ENCODE data around the gene YIPF6. TPM values are rescaled to one million over a fixed set of nuclear protein-coding genes. Genes with fewer than 3 reads are reported as not detected.

Gene YIPF6
- total and polyA plus RNA-seq, 9 of the 15 experiments (the other 6 are each of a cell fraction or from before 2014, with no cell fraction given): 7.7 to 44.2 (median 22.4) TPM

DNA sequence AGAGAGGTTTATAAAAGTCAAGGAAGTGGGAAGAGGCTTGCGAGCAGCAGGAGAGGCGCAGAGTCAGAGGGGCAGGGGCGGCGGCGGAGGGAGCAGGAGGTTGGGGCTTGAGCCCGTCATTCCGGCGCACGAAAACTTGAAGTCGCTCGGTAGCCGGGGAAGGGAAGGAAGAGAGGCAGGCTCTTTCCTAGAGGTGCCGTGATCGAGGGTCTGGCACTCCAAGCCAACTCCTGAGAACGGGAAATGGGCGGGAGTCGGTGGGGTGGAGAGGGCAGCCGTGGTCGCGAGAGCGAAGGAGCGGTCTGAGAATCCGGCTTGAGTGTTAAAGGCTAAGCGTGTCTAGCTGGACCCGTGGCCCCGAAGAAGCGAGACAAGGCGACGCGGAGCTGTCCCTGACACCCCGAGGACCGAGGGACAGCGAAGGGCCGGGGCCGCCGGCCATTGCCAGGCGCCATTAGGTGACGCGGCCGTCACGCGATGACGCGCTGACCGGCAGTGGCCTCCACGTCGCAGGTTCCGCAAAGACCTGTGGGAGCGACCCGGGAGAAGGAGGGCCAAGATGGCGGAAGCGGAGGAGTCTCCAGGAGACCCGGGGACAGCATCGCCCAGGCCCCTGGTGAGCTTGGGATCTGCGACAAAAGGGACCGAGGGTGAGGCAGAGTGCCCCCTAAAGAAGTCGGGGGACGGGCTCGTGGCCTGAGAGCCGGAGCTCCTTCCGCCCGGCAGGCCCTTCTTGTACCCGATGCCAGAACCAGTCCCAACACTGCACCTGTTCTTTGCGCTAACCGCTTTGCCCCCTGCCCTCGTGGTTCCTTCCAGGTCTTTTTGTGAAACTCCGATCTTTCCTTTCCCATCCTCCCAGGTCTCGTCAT, at the start of gene YIPF6 (continued):
- TF ChIP-seq MYC (IDR thresholded peaks at IDR 0.05; ENCODE audit: low read depth, low read length) (peak; percentile 37), MYC (CRISPR knock-in tag; IDR thresholded peaks at IDR 0.05; ENCODE audit: borderline replicate concordance, low read depth) (no peak), PHB (CRISPR knock-in tag; IDR thresholded peaks at IDR 0.05) (no peak), ZNF354B (CRISPR knock-in tag; IDR thresholded peaks at IDR 0.05) (no peak), POLR2A (conservative IDR thresholded peaks at IDR 0.05) (peak; percentile 97), PHF20 (IDR thresholded peaks at IDR 0.05; ENCODE audit: partially characterized antibody) (peak; percentile 92), PTTG1 (tag; IDR thresholded peaks at IDR 0.05; ENCODE audit: low read depth) (no peak), ZKSCAN1 (IDR thresholded peaks at IDR 0.05; ENCODE audit: low read depth, low read length) (0 out of 2 replicates have a peak, but pooled peaks have one; percentile 4), ELF2 (CRISPR knock-in tag; IDR thresholded peaks at IDR 0.05) (no peak; the same call in 1 of the 2 replicates), RBM17 (IDR thresholded peaks at IDR 0.05; ENCODE audit: borderline replicate concordance, low read depth, low read length) (no peak), ZFP30 (CRISPR knock-in tag; IDR thresholded peaks at IDR 0.05; ENCODE audit: borderline replicate concordance) (no peak), HNRNPUL1 (IDR thresholded peaks at IDR 0.05; ENCODE audit: low read length) (no peak), ZNF3 (CRISPR knock-in tag; IDR thresholded peaks at IDR 0.05) (no peak), ZC3H4 (CRISPR knock-in tag; IDR thresholded peaks at IDR 0.05; ENCODE audit: borderline replicate concordance) (no peak), BRF1 (IDR thresholded peaks at IDR 0.05; ENCODE audit: borderline replicate concordance, extremely low read depth, insufficient read length) (no peak)
- TF ChIP-seq, protein P1, sequence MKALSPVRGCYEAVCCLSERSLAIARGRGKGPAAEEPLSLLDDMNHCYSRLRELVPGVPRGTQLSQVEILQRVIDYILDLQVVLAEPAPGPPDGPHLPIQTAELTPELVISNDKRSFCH (CRISPR knock-in tag; IDR thresholded peaks at IDR 0.05): no peak
- TF ChIP-seq, protein P1 (tag; IDR thresholded peaks at IDR 0.05): peak; percentile 46; the same call in 1 of the 2 replicates
- TF ChIP-seq, protein P2, sequence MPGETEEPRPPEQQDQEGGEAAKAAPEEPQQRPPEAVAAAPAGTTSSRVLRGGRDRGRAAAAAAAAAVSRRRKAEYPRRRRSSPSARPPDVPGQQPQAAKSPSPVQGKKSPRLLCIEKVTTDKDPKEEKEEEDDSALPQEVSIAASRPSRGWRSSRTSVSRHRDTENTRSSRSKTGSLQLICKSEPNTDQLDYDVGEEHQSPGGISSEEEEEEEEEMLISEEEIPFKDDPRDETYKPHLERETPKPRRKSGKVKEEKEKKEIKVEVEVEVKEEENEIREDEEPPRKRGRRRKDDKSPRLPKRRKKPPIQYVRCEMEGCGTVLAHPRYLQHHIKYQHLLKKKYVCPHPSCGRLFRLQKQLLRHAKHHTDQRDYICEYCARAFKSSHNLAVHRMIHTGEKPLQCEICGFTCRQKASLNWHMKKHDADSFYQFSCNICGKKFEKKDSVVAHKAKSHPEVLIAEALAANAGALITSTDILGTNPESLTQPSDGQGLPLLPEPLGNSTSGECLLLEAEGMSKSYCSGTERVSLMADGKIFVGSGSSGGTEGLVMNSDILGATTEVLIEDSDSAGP (CRISPR knock-in tag; IDR thresholded peaks at IDR 0.05): no peak
- TF ChIP-seq, protein P3, sequence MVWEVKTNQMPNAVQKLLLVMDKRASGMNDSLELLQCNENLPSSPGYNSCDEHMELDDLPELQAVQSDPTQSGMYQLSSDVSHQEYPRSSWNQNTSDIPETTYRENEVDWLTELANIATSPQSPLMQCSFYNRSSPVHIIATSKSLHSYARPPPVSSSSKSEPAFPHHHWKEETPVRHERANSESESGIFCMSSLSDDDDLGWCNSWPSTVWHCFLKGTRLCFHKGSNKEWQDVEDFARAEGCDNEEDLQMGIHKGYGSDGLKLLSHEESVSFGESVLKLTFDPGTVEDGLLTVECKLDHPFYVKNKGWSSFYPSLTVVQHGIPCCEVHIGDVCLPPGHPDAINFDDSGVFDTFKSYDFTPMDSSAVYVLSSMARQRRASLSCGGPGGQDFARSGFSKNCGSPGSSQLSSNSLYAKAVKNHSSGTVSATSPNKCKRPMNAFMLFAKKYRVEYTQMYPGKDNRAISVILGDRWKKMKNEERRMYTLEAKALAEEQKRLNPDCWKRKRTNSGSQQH (CRISPR knock-in tag; IDR thresholded peaks at IDR 0.05): no peak
- TF ChIP-seq, protein P4, sequence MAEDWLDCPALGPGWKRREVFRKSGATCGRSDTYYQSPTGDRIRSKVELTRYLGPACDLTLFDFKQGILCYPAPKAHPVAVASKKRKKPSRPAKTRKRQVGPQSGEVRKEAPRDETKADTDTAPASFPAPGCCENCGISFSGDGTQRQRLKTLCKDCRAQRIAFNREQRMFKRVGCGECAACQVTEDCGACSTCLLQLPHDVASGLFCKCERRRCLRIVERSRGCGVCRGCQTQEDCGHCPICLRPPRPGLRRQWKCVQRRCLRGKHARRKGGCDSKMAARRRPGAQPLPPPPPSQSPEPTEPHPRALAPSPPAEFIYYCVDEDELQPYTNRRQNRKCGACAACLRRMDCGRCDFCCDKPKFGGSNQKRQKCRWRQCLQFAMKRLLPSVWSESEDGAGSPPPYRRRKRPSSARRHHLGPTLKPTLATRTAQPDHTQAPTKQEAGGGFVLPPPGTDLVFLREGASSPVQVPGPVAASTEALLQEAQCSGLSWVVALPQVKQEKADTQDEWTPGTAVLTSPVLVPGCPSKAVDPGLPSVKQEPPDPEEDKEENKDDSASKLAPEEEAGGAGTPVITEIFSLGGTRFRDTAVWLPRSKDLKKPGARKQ (CRISPR knock-in tag; IDR thresholded peaks at IDR 0.05): no peak
- TF ChIP-seq, protein P5, sequence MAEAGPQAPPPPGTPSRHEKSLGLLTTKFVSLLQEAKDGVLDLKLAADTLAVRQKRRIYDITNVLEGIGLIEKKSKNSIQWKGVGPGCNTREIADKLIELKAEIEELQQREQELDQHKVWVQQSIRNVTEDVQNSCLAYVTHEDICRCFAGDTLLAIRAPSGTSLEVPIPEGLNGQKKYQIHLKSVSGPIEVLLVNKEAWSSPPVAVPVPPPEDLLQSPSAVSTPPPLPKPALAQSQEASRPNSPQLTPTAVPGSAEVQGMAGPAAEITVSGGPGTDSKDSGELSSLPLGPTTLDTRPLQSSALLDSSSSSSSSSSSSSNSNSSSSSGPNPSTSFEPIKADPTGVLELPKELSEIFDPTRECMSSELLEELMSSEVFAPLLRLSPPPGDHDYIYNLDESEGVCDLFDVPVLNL (CRISPR knock-in tag; IDR thresholded peaks at IDR 0.05; ENCODE audit: low read depth): no peak

All from K562 (cell line).